Measurements from ENCODE around the gene KIAA2012.

- TF ChIP-seq CTCF (IDR thresholded peaks at IDR 0.05) (no peak), POLR2A (IDR thresholded peaks at IDR 0.05) (no peak)
These were observed 41.2 kb downstream of the KIAA2012 start for GRCh38 chr2:202114291-202114690.

Data from uterus (tissue), 2 donors.